SK-N-SH treated with all-trans-retinoic acid at 6 μM for 48 hours (cell line): ENCODE measurements around the gene PRKCSH.

Experiments used
- TCF4 ChIP-seq: fragments of 250-450 bp; sonication (Bioruptor Pico); IDR thresholded peaks from 2 replicates; pipeline ENCODE4 v1.8.0; 2021; ENCODE audit warnings: mild to moderate bottlenecking, moderate library complexity, borderline replicate concordance
- TF ChIP-seq, protein P1 (sequence below): fragments of 250-450 bp; sonication (Bioruptor Pico); IDR thresholded peaks from 2 replicates; pipeline ENCODE4 v1.5.1; 2020; ENCODE audit warnings: low read depth, mild to moderate bottlenecking, moderate library complexity
- TF ChIP-seq, protein P2 (sequence below): fragments of 250-450 bp; sonication (Bioruptor Pico); IDR thresholded peaks from 2 replicates; pipeline ENCODE4 v1.8.0; 2021; ENCODE audit warnings: low read depth, mild to moderate bottlenecking, moderate library complexity, borderline replicate concordance

DNA sequence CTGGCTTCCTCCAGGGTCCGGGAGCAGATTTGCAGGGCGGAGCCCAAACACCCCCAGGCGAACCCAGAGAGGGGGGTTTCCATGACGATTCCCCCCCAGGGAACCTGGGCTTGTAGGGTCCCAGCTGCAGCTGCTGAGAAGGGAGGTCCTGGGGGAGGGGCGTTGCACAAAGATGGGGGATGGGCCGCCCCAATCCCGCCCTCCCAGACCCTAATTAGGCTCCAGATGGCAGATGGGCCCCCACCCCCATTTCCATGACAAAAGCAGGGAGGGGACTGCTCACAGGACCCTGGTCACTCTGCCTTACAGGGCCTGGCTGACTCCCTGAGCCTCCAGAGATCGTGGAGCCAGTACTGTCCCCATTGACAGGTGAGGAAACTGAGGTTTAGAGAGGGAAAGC is 30.2 kb downstream of the PRKCSH start:
- no peak for TF ChIP-seq TCF4
- TF ChIP-seq, protein P1, sequence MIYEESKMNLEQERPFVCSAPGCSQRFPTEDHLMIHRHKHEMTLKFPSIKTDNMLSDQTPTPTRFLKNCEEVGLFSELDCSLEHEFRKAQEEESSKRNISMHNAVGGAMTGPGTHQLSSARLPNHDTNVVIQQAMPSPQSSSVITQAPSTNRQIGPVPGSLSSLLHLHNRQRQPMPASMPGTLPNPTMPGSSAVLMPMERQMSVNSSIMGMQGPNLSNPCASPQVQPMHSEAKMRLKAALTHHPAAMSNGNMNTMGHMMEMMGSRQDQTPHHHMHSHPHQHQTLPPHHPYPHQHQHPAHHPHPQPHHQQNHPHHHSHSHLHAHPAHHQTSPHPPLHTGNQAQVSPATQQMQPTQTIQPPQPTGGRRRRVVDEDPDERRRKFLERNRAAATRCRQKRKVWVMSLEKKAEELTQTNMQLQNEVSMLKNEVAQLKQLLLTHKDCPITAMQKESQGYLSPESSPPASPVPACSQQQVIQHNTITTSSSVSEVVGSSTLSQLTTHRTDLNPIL (CRISPR knock-in tag), result no peak
- TF ChIP-seq, protein P2, sequence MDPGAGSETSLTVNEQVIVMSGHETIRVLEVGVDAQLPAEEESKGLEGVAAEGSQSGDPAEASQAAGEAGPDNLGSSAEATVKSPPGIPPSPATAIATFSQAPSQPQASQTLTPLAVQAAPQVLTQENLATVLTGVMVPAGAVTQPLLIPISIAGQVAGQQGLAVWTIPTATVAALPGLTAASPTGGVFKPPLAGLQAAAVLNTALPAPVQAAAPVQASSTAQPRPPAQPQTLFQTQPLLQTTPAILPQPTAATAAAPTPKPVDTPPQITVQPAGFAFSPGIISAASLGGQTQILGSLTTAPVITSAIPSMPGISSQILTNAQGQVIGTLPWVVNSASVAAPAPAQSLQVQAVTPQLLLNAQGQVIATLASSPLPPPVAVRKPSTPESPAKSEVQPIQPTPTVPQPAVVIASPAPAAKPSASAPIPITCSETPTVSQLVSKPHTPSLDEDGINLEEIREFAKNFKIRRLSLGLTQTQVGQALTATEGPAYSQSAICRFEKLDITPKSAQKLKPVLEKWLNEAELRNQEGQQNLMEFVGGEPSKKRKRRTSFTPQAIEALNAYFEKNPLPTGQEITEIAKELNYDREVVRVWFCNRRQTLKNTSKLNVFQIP (CRISPR knock-in tag), result no peak
